AML-193 (cell line): ENCODE measurements around the gene ERGIC2.

Experiments
- DNase-seq, 2 experiments: peaks; one replicate each; lab custom pipeline; 2025; lab: John Stamatoyannopoulos, UW

The ERGIC2 gene

GRCh38 chr12:29374913-29375312, 6.1 kb downstream of the ERGIC2 start:
- no peak for DNase-seq

- no peak for DNase-seq
Measured at GRCh38 chr12:29374012-29374411, 7.0 kb downstream of the ERGIC2 start.

- no peak for DNase-seq
Measured at GRCh38 chr12:29365091-29365490, 15.9 kb downstream of the ERGIC2 start.

GRCh38 chr12:29354954-29355353, 26.0 kb downstream of the ERGIC2 start:
- DNase-seq, result no peak

- DNase-seq, result no peak
Measured at GRCh38 chr12:29350080-29350479, 30.9 kb downstream of the ERGIC2 start.

- no peak for DNase-seq
Measured at GRCh38 chr12:29346769-29347421, 34.1 kb downstream of the ERGIC2 start.

GRCh38 chr12:29343022-29343799, 37.8 kb downstream of the ERGIC2 start:
- no peak for DNase-seq

- no peak for DNase-seq
Measured at GRCh38 chr12:29337325-29337724, 43.6 kb downstream of the ERGIC2 start.

GRCh38 chr12:29334937-29335336, 46.0 kb downstream of the ERGIC2 start:
- no peak for DNase-seq

GRCh38 chr12:29333178-29333577, 47.8 kb downstream of the ERGIC2 start:
- DNase-seq, result no peak

- DNase-seq, result no peak
Measured at GRCh38 chr12:29329411-29329810, 51.6 kb downstream of the ERGIC2 start.

- no peak for DNase-seq
Measured at GRCh38 chr12:29322157-29322556, 58.8 kb downstream of the ERGIC2 start.

GRCh38 chr12:29320295-29321085, 60.5 kb downstream of the ERGIC2 start:
- DNase-seq, result no peak

GRCh38 chr12:29317556-29318363, 63.2 kb downstream of the ERGIC2 start:
- DNase-seq, result peak; percentile 91

- no peak for DNase-seq
Measured at GRCh38 chr12:29316752-29317151, 64.2 kb downstream of the ERGIC2 start.

- no peak for DNase-seq
Measured at GRCh38 chr12:29314416-29314815, 66.6 kb downstream of the ERGIC2 start.

GRCh38 chr12:29310899-29311298, 70.1 kb downstream of the ERGIC2 start:
- DNase-seq, result no peak

GRCh38 chr12:29309320-29309902, 71.6 kb downstream of the ERGIC2 start:
- DNase-seq, result peak; percentile 10 to 35

GRCh38 chr12:29306682-29307081, 74.3 kb downstream of the ERGIC2 start:
- no peak for DNase-seq

GRCh38 chr12:29306266-29306665, 74.7 kb downstream of the ERGIC2 start:
- no peak for DNase-seq

- no peak for DNase-seq
Measured at GRCh38 chr12:29304388-29304787, 76.6 kb downstream of the ERGIC2 start.

- DNase-seq, result no peak
Measured at GRCh38 chr12:29301114-29301513, 79.9 kb downstream of the ERGIC2 start.
